A549 (cell line): ENCODE results near the gene TPPP2. TPM values are rescaled to one million over a fixed set of nuclear protein-coding genes. Genes with fewer than 3 reads are reported as not detected.

Experiments used
- ATAC-seq, 2 experiments: fragments of 200-7000 bp in 1 of 2; fragments of >200 bp in 1 of 2; cut with Nextera tagmentation in 1 of 2; cut with Tn5 transposase in 1 of 2; 3 replicates each; pipeline versions ENCODE4 v1.8.0 to v1.9.1; 2018 to 2020; ENCODE audit warnings: mild to moderate bottlenecking in 1 of 2, moderate library complexity in 1 of 2
- CTCF ChIA-PET: fragments of 300-600 bp; sonication (Branson Sonifier 250); formaldehyde crosslinking; extraction: SDS; loops from one replicate; lab custom pipeline; 2021; ENCODE audit warnings: antibody characterized with exemption, inconsistent platforms; lab: Yijun Ruan, JAX
- POLR2A ChIA-PET: fragments of 350-600 bp; formaldehyde crosslinking; extraction: SDS; loops from one replicate; lab custom pipeline; 2021; ENCODE audit warnings: antibody characterized with exemption, inconsistent platforms; lab: Yijun Ruan, JAX
- DNase-seq, 2 experiments: peaks; one replicate each; pipeline versions ENCODE4 v3.0.0 to v3.0.0-alpha.2; 2011 to 2016; ENCODE audit warnings: low read depth in 1 of 2, low spot score in 1 of 2
- FAIRE-seq: peaks from 2 replicates; lab custom pipeline; 2011; peaks lifted over from hg19 to GRCh38; lab: Jason Lieb, UNC
- H3K27ac ChIP-seq, 2 experiments: fragments of >200 bp; sonication (Bioruptor Twin); formaldehyde crosslinking; 3 replicates each; pipeline ENCODE4 v1.5.1; 2016 to 2017
- H3K4me1 ChIP-seq: fragments of >200 bp; sonication (Bioruptor Twin); formaldehyde crosslinking; 3 replicates; pipeline ENCODE4 v1.6.1; 2016
- H3K4me2 ChIP-seq: fragments of >200 bp; sonication (Bioruptor Twin); formaldehyde crosslinking; 3 replicates; pipeline ENCODE4 v1.6.1; 2016
- H3K4me3 ChIP-seq: fragments of >200 bp; sonication (Bioruptor Twin); formaldehyde crosslinking; 3 replicates; pipeline ENCODE4 v1.5.1; 2016
- H3K9me3 ChIP-seq: fragments of >200 bp; sonication (Bioruptor Twin); formaldehyde crosslinking; 3 replicates; pipeline ENCODE4 v1.6.1; 2016
- CHD2 ChIP-seq: fragments of 150-350 bp; IDR thresholded peaks from 2 replicates; pipeline ENCODE4 v1.6.1; 2014; ENCODE audit warnings: low read length; ENCODE audit not compliant: partially characterized antibody
- CTCF ChIP-seq: fragments of >200 bp; sonication (Bioruptor Twin); formaldehyde crosslinking; IDR thresholded peaks from 3 replicates; pipeline ENCODE4 v1.5.1; 2016
- ESRRA ChIP-seq: fragments of 150-350 bp; IDR thresholded peaks from 2 replicates; pipeline ENCODE4 v1.6.1; 2014; ENCODE audit warnings: mild to moderate bottlenecking, low read length, borderline replicate concordance
- HDAC2 ChIP-seq: fragments of 200-600 bp; sonication (generic); IDR thresholded peaks from 2 replicates; pipeline ENCODE4 v1.6.1; 2016
- KDM5A ChIP-seq: fragments of 200-600 bp; sonication (generic); IDR thresholded peaks from 2 replicates; pipeline ENCODE4 v1.6.1; 2016; ENCODE audit warnings: antibody characterized with exemption, mild to moderate bottlenecking
- MAZ ChIP-seq: fragments of 150-350 bp; IDR thresholded peaks from 2 replicates; pipeline ENCODE4 v1.6.1; 2014; ENCODE audit warnings: antibody characterized with exemption, low read depth, low read length, borderline replicate concordance
- NPAS2 ChIP-seq: fragments of 250-450 bp; sonication (Bioruptor Pico); IDR thresholded peaks from 2 replicates; pipeline ENCODE4 v1.8.0; 2022; ENCODE audit warnings: mild to moderate bottlenecking, moderate library complexity, borderline replicate concordance
- POLR2A ChIP-seq: IDR thresholded peaks from 2 replicates; pipeline ENCODE4 v1.6.1; 2012; ENCODE audit warnings: mild to moderate bottlenecking, low read length
- POLR2AphosphoS2 ChIP-seq: conservative IDR thresholded peaks from 2 replicates; pipeline ENCODE4 v1.6.1; 2012; ENCODE audit warnings: low read length, improper control_type of control experiment, inconsistent platforms
- RAD21 ChIP-seq, 2 experiments: fragments of >200 bp in 1 of 2; sonication (Bioruptor Twin) in 1 of 2; formaldehyde crosslinking in 1 of 2; IDR thresholded peaks in 1 of 2; conservative IDR thresholded peaks in 1 of 2; 2 replicates in 1 of 2; 3 replicates in 1 of 2; pipeline ENCODE4 v1.6.1; 2012 to 2018; ENCODE audit warnings: inconsistent platforms in 1 of 2
- RCOR1 ChIP-seq: fragments of 150-350 bp; IDR thresholded peaks from 2 replicates; pipeline ENCODE4 v1.6.1; 2014; ENCODE audit warnings: antibody characterized with exemption, low read length, low read depth
- SMC3 ChIP-seq: fragments of >200 bp; sonication (Bioruptor Twin); formaldehyde crosslinking; IDR thresholded peaks from 3 replicates; pipeline ENCODE4 v1.6.1; 2018; ENCODE audit warnings: inconsistent platforms
- TFCP2L1 ChIP-seq: fragments of 250-450 bp; sonication (Bioruptor Pico); IDR thresholded peaks from 2 replicates; pipeline ENCODE4 v1.5.0; 2021; ENCODE audit warnings: mild to moderate bottlenecking
- TP53 ChIP-seq: fragments of 250-450 bp; sonication (Bioruptor Pico); IDR thresholded peaks from 2 replicates; pipeline ENCODE4 v1.5.0; 2021; ENCODE audit warnings: mild to moderate bottlenecking, moderate library complexity
- ZFP36 ChIP-seq: fragments of 450-650 bp; IDR thresholded peaks from 2 replicates; pipeline ENCODE4 v1.6.1; 2014; ENCODE audit warnings: borderline replicate concordance; ENCODE audit not compliant: partially characterized antibody
- ZSCAN20 ChIP-seq: fragments of 250-450 bp; sonication (Bioruptor Pico); IDR thresholded peaks from 2 replicates; pipeline ENCODE4 v1.8.0; 2022; ENCODE audit warnings: mild to moderate bottlenecking, moderate library complexity
- WGBS: methylation state at CpG from one replicate; pipeline ENCODE4 v1.1.6; 2017; ENCODE audit errors: missing lambda C conversion rate; 5-methylcytosine and 5-hydroxymethylcytosine counted together
- polyA plus RNA-seq, 4 experiments: library from polyadenylated mRNA; depleted of rRNA in 3 of 4; stranded (reverse); fragments of >200 nt; fragmentation: RNase III in 1 of 4; extraction: RNeasy Plus Mini Kit Qiagen cat#74134 plus additional on column Dnase treatment in 1 of 4; gene quantifications; 2 replicates in 3 of 4; 3 replicates in 1 of 4; pipeline ENCODE4 v1.2.3, GENCODE V29; 2011 to 2017
- TF ChIP-seq, protein P1 (sequence below): fragments of 200-600 bp; sonication (generic); IDR thresholded peaks from 2 replicates; pipeline ENCODE4 v1.6.1; 2016; ENCODE audit warnings: antibody characterized with exemption, mild to moderate bottlenecking, moderate library complexity
- TF ChIP-seq, protein P2 (sequence below): IDR thresholded peaks from 2 replicates; pipeline ENCODE4 v1.6.1; 2012
- TF ChIP-seq, protein P3 (sequence below): fragments of 250-450 bp; sonication (Bioruptor Pico); IDR thresholded peaks from 2 replicates; pipeline ENCODE4 v1.5.0; 2021; ENCODE audit warnings: mild to moderate bottlenecking, moderate library complexity, borderline replicate concordance

The TPPP2 gene
- polyA plus RNA-seq, 2 of the 4 experiments (the other 2 are of a cell fraction) = not detected

DNA sequence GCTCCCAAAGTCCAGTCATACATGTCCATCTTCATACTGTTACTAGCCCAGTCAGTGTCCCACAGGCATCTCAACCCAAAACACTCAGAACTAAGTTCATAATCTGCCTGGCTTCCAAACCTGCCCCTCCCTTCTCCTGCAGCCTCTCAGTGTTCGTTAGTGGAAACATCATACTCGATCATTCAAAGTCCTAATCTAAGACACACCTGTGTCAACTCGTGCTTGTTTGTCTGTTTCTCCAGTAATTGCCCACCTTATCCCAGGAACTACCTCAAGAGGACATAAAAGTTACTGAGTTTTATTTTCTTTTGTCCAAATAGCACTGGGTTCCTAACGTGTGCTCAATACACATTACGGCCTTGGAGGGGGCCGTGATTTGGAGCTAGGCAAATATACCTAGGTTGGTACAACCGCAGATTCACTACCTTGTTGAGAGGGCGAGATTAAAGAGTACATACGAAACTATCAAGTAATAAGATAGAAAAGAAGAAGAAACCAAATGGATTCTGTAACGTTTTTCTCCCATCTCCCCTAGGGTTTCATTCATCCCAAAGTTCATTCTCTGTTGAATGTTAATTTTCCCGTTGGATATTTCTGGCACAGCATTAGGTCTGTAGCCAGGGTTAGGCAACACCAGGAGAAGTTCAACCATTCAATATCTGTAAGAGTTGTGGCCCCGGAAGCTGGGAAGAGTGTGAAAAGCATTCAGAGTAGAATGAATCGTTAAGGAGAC lies 30.8 kb downstream of the TPPP2 start:
- peaks cover 25% of the 10 kb centered on the region for H3K4me1 ChIP-seq
- FAIRE-seq (no peak), DNase-seq (no peak), ATAC-seq (no peak)
- H3K4me3 ChIP-seq = no peak overlapping the region
- no peak overlapping the region for H3K4me2 ChIP-seq
- H3K9me3 ChIP-seq = no peaks in the 10 kb centered on the region
- no peak overlapping the region for H3K27ac ChIP-seq
- POLR2A ChIA-PET = no interaction called here
- 61% methylated on average over 13 of the region's 13 CpGs for WGBS
- CTCF ChIA-PET = interaction anchor here (1.1 to 9.5 kb wide), 7 partner anchors 21 to 90 kb away, joined by 5 to 251 read pairs (median 10); partner anchors contain the start of gene TMEM253
- no peak for TF ChIP-seq TFCP2L1 (CRISPR knock-in tag)
- TF ChIP-seq KDM5A = no peak
- no peak for TF ChIP-seq SMC3
- TF ChIP-seq RCOR1 = no peak
- TF ChIP-seq, protein P1, sequence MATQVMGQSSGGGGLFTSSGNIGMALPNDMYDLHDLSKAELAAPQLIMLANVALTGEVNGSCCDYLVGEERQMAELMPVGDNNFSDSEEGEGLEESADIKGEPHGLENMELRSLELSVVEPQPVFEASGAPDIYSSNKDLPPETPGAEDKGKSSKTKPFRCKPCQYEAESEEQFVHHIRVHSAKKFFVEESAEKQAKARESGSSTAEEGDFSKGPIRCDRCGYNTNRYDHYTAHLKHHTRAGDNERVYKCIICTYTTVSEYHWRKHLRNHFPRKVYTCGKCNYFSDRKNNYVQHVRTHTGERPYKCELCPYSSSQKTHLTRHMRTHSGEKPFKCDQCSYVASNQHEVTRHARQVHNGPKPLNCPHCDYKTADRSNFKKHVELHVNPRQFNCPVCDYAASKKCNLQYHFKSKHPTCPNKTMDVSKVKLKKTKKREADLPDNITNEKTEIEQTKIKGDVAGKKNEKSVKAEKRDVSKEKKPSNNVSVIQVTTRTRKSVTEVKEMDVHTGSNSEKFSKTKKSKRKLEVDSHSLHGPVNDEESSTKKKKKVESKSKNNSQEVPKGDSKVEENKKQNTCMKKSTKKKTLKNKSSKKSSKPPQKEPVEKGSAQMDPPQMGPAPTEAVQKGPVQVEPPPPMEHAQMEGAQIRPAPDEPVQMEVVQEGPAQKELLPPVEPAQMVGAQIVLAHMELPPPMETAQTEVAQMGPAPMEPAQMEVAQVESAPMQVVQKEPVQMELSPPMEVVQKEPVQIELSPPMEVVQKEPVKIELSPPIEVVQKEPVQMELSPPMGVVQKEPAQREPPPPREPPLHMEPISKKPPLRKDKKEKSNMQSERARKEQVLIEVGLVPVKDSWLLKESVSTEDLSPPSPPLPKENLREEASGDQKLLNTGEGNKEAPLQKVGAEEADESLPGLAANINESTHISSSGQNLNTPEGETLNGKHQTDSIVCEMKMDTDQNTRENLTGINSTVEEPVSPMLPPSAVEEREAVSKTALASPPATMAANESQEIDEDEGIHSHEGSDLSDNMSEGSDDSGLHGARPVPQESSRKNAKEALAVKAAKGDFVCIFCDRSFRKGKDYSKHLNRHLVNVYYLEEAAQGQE = no peak
- TF ChIP-seq ZFP36 = no peak
- no peak for TF ChIP-seq TP53
- TF ChIP-seq CHD2 = no peak

DNA sequence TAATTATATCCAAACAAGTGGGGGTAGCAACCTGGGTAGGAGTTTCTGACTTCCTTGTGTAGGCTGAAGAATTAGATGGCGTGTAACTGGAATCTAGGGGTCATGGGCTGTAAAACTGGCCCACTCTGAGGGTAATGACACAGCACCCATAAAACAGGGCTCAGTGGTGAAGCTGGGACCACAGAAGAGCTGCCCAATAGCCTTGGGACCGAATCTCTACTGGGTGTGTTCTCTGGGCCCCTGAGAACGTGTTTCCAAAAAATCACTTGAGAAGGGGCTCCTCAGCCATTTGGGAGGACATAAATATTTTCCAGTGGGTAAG lies 31.3 kb downstream of the TPPP2 start:
- WGBS = 73% methylated on average over 3 of the region's 3 CpGs
- no peak for TF ChIP-seq TP53
- TF ChIP-seq, protein P2, sequence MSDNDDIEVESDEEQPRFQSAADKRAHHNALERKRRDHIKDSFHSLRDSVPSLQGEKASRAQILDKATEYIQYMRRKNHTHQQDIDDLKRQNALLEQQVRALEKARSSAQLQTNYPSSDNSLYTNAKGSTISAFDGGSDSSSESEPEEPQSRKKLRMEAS = no peak
- FAIRE-seq = no peak
- no peak for DNase-seq
- ATAC-seq = no peak
- peaks cover 22% of the 10 kb centered on the region for H3K4me1 ChIP-seq
- no peak overlapping the region for H3K4me2 ChIP-seq
- ChIA-PET POLR2A (no interaction called here), CTCF (interaction anchor here (1.4 to 9.5 kb wide), 6 partner anchors 21 to 91 kb away, joined by 5 to 251 read pairs (median 12); partner anchors contain the start of gene TMEM253)
- no peak overlapping the region for H3K27ac ChIP-seq
- H3K4me3 ChIP-seq = no peak overlapping the region
- H3K9me3 ChIP-seq = no peaks in the 10 kb centered on the region

GRCh38 chr14:21063479-21063878 lies 33.5 kb downstream of the TPPP2 start:
- ATAC-seq (peak; percentile 37 to 62; a peak in 3 of 6 replicates), FAIRE-seq (no peak), DNase-seq (no peak)
- ChIA-PET CTCF (interaction anchor here (0.7 to 9.5 kb wide), 6 partner anchors 27 to 73 kb away, joined by 3 to 251 read pairs (median 9); partner anchors contain the start of gene TMEM253), POLR2A (no interaction called here)
- peak overlapping the region; percentile 64 for H3K4me2 ChIP-seq
- peak overlapping the region; percentile 22 to 52; a peak in 3 of 6 replicates for H3K27ac ChIP-seq
- H3K9me3 ChIP-seq = no peaks in the 10 kb centered on the region
- peaks cover 23% of the 10 kb centered on the region for H3K4me1 ChIP-seq
- 23% methylated on average over 3 of the region's 3 CpGs for WGBS
- no peak overlapping the region for H3K4me3 ChIP-seq
- TF ChIP-seq ZSCAN20 (CRISPR knock-in tag) (no peak), NPAS2 (CRISPR knock-in tag) (no peak), CHD2 (no peak)

GRCh38 chr14:21066882-21067502 lies 37.0 kb downstream of the TPPP2 start:
- Histone ChIP-seq H3K27ac (no peak overlapping the region), H3K4me3 (no peak overlapping the region), H3K4me2 (no peak overlapping the region), H3K4me1 (peaks cover 40% of the 10 kb centered on the region), H3K9me3 (no peaks in the 10 kb centered on the region)
- ChIA-PET CTCF (interaction anchor here (0.6 to 9.5 kb wide), 17 partner anchors 11 to 648 kb away, joined by 3 to 251 read pairs (median 9); partner anchors contain the start of genes TMEM253 and ZNF219), POLR2A (no interaction called here)
- 27% methylated on average over 7 of the region's 7 CpGs for WGBS
- ATAC-seq (peak; percentile 22 to 25; a peak in 1 of 6 replicates), DNase-seq (peak; percentile 41), FAIRE-seq (no peak)
- TF ChIP-seq CTCF (peak; percentile 48), ESRRA (no peak), RCOR1 (no peak), POLR2A (no peak), RAD21 (conservative IDR thresholded peaks at IDR 0.05 in 1 of 2, IDR thresholded peaks at IDR 0.05 in 1 of 2) (peak; percentile 42 to 56), POLR2AphosphoS2 (no peak), KDM5A (no peak), HDAC2 (no peak), MAZ (no peak)
- TF ChIP-seq, protein P3, sequence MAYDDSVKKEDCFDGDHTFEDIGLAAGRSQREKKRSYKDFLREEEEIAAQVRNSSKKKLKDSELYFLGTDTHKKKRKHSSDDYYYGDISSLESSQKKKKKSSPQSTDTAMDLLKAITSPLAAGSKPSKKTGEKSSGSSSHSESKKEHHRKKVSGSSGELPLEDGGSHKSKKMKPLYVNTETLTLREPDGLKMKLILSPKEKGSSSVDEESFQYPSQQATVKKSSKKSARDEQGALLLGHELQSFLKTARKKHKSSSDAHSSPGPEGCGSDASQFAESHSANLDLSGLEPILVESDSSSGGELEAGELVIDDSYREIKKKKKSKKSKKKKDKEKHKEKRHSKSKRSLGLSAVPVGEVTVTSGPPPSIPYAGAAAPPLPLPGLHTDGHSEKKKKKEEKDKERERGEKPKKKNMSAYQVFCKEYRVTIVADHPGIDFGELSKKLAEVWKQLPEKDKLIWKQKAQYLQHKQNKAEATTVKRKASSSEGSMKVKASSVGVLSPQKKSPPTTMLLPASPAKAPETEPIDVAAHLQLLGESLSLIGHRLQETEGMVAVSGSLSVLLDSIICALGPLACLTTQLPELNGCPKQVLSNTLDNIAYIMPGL (CRISPR knock-in tag) = no peak
